Measurements from ENCODE around the gene TLR2.

GRCh38 chr4:153684182-153684970 is at the start of gene TLR2:
- no peak for TF ChIP-seq CTCF (IDR thresholded peaks at IDR 0.05; ENCODE audit: low read depth, low read length)
- TF ChIP-seq EZH2phosphoT487 (IDR thresholded peaks at IDR 0.05; ENCODE audit: low read depth) = no peak

Measured in OCI-LY3 (cell line).